BE2C (cell line): ENCODE data around the gene RSRP1.

Source experiments
- DNase-seq: peaks from one replicate; pipeline ENCODE4 v3.0.0-alpha.2; 2020
- H3K27me3 ChIP-seq: fragments of 250-450 bp; sonication (Bioruptor Pico); 2 replicates; pipeline ENCODE4 v1.5.1; 2020; ENCODE audit warnings: mild to moderate bottlenecking
- H3K36me3 ChIP-seq: fragments of 250-450 bp; sonication (Bioruptor Pico); 2 replicates; pipeline ENCODE4 v1.5.1; 2020; ENCODE audit warnings: mild to moderate bottlenecking
- H3K4me1 ChIP-seq: fragments of 250-450 bp; sonication (Bioruptor Pico); 2 replicates; pipeline ENCODE4 v1.5.1; 2020
- H3K4me3 ChIP-seq: 2 replicates; pipeline ENCODE4 v1.5.1; 2011; ENCODE audit warnings: low read depth, low read length
- H3K9me3 ChIP-seq: fragments of 250-450 bp; sonication (Bioruptor Pico); 2 replicates; pipeline ENCODE4 v1.5.1; 2020
- CTCF ChIP-seq: IDR thresholded peaks from 2 replicates; pipeline ENCODE4 v1.5.1; 2012; ENCODE audit warnings: mild to moderate bottlenecking, low read depth, low read length

RSRP1 gene

GRCh38 chr1:25208561-25209222 lies 38.6 kb downstream of the RSRP1 start:
- no peaks in the 10 kb centered on the region for H3K4me1 ChIP-seq
- H3K27me3 ChIP-seq, result no peaks in the 10 kb centered on the region
- no peak overlapping the region for H3K4me3 ChIP-seq
- no peaks in the 10 kb centered on the region for H3K36me3 ChIP-seq
- DNase-seq, result no peak
- no peaks in the 10 kb centered on the region for H3K9me3 ChIP-seq
- TF ChIP-seq CTCF, result no peak

- DNase-seq, result no peak
- H3K27me3 ChIP-seq, result no peaks in the 10 kb centered on the region
These were observed 39.2 kb downstream of the RSRP1 start for GRCh38 chr1:25208092-25208491.

GRCh38 chr1:25206201-25206600 lies 41.1 kb downstream of the RSRP1 start:
- DNase-seq, result no peak
- H3K9me3 ChIP-seq, result no peaks in the 10 kb centered on the region
- no peak overlapping the region for H3K4me3 ChIP-seq
- H3K27me3 ChIP-seq, result no peaks in the 10 kb centered on the region
- H3K4me1 ChIP-seq, result no peaks in the 10 kb centered on the region
- H3K36me3 ChIP-seq, result no peaks in the 10 kb centered on the region
- no peak for TF ChIP-seq CTCF

More at GRCh38 chr1:25208092-25208491, 39.2 kb downstream of the RSRP1 start:
- TF ChIP-seq CTCF, result no peak
- Histone ChIP-seq H3K9me3 (no peaks in the 10 kb centered on the region), H3K4me3 (no peak overlapping the region), H3K4me1 (no peaks in the 10 kb centered on the region), H3K36me3 (no peaks in the 10 kb centered on the region)

- H3K4me1 ChIP-seq, result no peaks in the 10 kb centered on the region
- H3K4me3 ChIP-seq, result no peak overlapping the region
- no peak for TF ChIP-seq CTCF
- no peaks in the 10 kb centered on the region for H3K9me3 ChIP-seq
- no peaks in the 10 kb centered on the region for H3K27me3 ChIP-seq
- no peak for DNase-seq
- H3K36me3 ChIP-seq, result no peaks in the 10 kb centered on the region
These were observed 41.5 kb downstream of the RSRP1 start for GRCh38 chr1:25205786-25206185.

GRCh38 chr1:25204797-25205480 lies 42.3 kb downstream of the RSRP1 start:
- Histone ChIP-seq H3K4me3 (no peak overlapping the region), H3K27me3 (no peaks in the 10 kb centered on the region), H3K36me3 (no peaks in the 10 kb centered on the region), H3K9me3 (no peaks in the 10 kb centered on the region), H3K4me1 (no peaks in the 10 kb centered on the region)
- DNase-seq, result no peak
- TF ChIP-seq CTCF, result peak; percentile 54

GRCh38 chr1:25201006-25201405 lies 46.2 kb downstream of the RSRP1 start:
- H3K36me3 ChIP-seq, result no peaks in the 10 kb centered on the region

More at GRCh38 chr1:25201006-25201405, 46.2 kb downstream of the RSRP1 start:
- Histone ChIP-seq H3K4me3 (no peak overlapping the region), H3K9me3 (no peaks in the 10 kb centered on the region), H3K4me1 (no peaks in the 10 kb centered on the region), H3K27me3 (no peaks in the 10 kb centered on the region)
- no peak for DNase-seq
- no peak for TF ChIP-seq CTCF
